ENCODE data around the gene SLC5A10. TPM values are rescaled to one million over a fixed set of nuclear protein-coding genes. Genes with fewer than 3 reads are reported as not detected.

Gene SLC5A10
- total and polyA plus RNA-seq, 5 donors from 2014 or later = 0.05 to 0.23 (median 0.16) TPM; not detected in 1

Other genes with a start within 250 kb of the SLC5A10 start
- not detected for gene FBXW10, start 208.1 kb upstream of the SLC5A10 start, total RNA-seq
- not detected for gene FBXW10, start 208.1 kb upstream of the SLC5A10 start, polyA plus RNA-seq
- 20.1 TPM for gene TVP23B, start 171.0 kb upstream of the SLC5A10 start, total RNA-seq
- 10 to 100 TPM; 32.6 to 56.4 (median 40.1) TPM for gene TVP23B, start 171.0 kb upstream of the SLC5A10 start, polyA plus RNA-seq
- gene PRPSAP2, start 94.0 kb upstream of the SLC5A10 start, total RNA-seq = 41.5 TPM
- gene PRPSAP2, start 94.0 kb upstream of the SLC5A10 start, polyA plus RNA-seq = 10 to 100 TPM; 45.3 to 59.5 (median 47.4) TPM
- 10.7 TPM for gene FAM83G, start 52.6 kb downstream of the SLC5A10 start, total RNA-seq
- 1 to 10 TPM; 3.7 to 6.2 (median 5.3) TPM for gene FAM83G, start 52.6 kb downstream of the SLC5A10 start, polyA plus RNA-seq
- 34.5 TPM for gene GRAP, start 94.8 kb downstream of the SLC5A10 start, total RNA-seq
- gene GRAP, start 94.8 kb downstream of the SLC5A10 start, polyA plus RNA-seq = 10 to 100 TPM; 52.2 to 77.5 (median 62.6) TPM
- 37.1 TPM for gene GRAPL, start 175.4 kb downstream of the SLC5A10 start, total RNA-seq
- 1 to 10 TPM in 3 of 4 donors, under 1 TPM in 1; 0.80 to 1.6 (median 1.4) TPM for gene GRAPL, start 175.4 kb downstream of the SLC5A10 start, polyA plus RNA-seq

All from CD4-positive, CD25-positive, alpha-beta regulatory T cell (primary cell).